Body of pancreas (tissue), 4 donors: ENCODE data around the gene CACNG4. TPM values are rescaled to one million over a fixed set of nuclear protein-coding genes. Genes with fewer than 3 reads are reported as not detected.

Experiments used
- ATAC-seq: fragments of 150-250 bp; one replicate; pipeline ENCODE4 v1.9.1; 2016
- DNase-seq, 4 donors: peaks; one replicate each; pipeline ENCODE4 v3.0.0-alpha.2; 2019
- H3K27ac ChIP-seq, 4 donors: fragments of 200-600 bp; sonication (generic); 1 replicate in 3 of 4; 2 replicates in 1 of 4; pipeline versions ENCODE4 v1.5.1 to v1.6.1; 2016 to 2019; ENCODE audit warnings: mild to moderate bottlenecking in 1 of 4, mixed read lengths in 1 of 4, moderate library complexity in 1 of 4
- H3K27me3 ChIP-seq, 2 donors: fragments of 200-600 bp; sonication (generic); one replicate each; pipeline ENCODE4 v1.6.0; 2016; ENCODE audit warnings: mild to moderate bottlenecking in 1 of 2
- H3K36me3 ChIP-seq, 2 donors: fragments of 200-600 bp; sonication (generic); replicated peaks in 1 of 2; 2 replicates each; pipeline ENCODE4 v1.5.1; 2016; ENCODE audit warnings: low read depth in 2 of 2; ENCODE audit not compliant: insufficient read depth in 1 of 2
- H3K4me1 ChIP-seq: fragments of 200-600 bp; sonication (generic); one replicate; pipeline ENCODE4 v1.6.0; 2016
- H3K4me3 ChIP-seq, 2 donors: fragments of 200-600 bp; sonication (generic); 1 replicate in 1 of 2; 2 replicates in 1 of 2; pipeline ENCODE4 v1.5.1; 2016 to 2019
- H3K9me3 ChIP-seq, 3 donors: fragments of 200-600 bp; sonication (generic); 1 replicate in 2 of 3; 2 replicates in 1 of 3; pipeline ENCODE4 v1.5.1; 2016
- POLR2A ChIP-seq, 3 donors: fragments of 450-650 bp; IDR thresholded peaks; one replicate each; pipeline ENCODE4 v1.6.1; 2016; ENCODE audit warnings: antibody characterized with exemption in 3 of 3, mild to moderate bottlenecking in 2 of 3
- WGBS, 2 donors: methylation state at CpG; one replicate each; pipeline ENCODE4 v1.1.5; 2017; 5-methylcytosine and 5-hydroxymethylcytosine counted together
- intact Hi-C: fragments of 100-400 bp; cut with DNase I; formaldehyde crosslinking; loops from one replicate; pipeline ENCODE4 v1.15.1; 2023
- total RNA-seq, 2 donors: library from RNA; depleted of rRNA; stranded (reverse); fragments of >200 nt; gene quantifications; one replicate each; pipeline ENCODE4 v1.1.0, GENCODE V29; 2016
- TF ChIP-seq, protein P1 (sequence below), 7 experiments: fragments of 450-650 bp in 4 of 7; fragments of 200-600 bp in 3 of 7; sonication (generic) in 3 of 7; IDR thresholded peaks; one replicate each; pipeline ENCODE4 v1.5.1; 2016 to 2019; ENCODE audit warnings: antibody characterized with exemption in 7 of 7

The CACNG4 gene
- total RNA-seq, 2 donors from 2014 or later = 0.26 TPM; not detected in 1

GRCh38 chr17:66994361-66994760 lies 29.9 kb downstream of the CACNG4 start:
- Histone ChIP-seq H3K27me3 (no peaks in the 10 kb centered on the region), H3K36me3 (no peaks in the 10 kb centered on the region), H3K4me3 (no peak overlapping the region), H3K4me1 (no peaks in the 10 kb centered on the region), H3K9me3 (no peaks in the 10 kb centered on the region), H3K27ac (no peak overlapping the region)
- ATAC-seq (no peak), DNase-seq (peak in 1 of 4 donors; percentile 13)
- TF ChIP-seq, protein P1, sequence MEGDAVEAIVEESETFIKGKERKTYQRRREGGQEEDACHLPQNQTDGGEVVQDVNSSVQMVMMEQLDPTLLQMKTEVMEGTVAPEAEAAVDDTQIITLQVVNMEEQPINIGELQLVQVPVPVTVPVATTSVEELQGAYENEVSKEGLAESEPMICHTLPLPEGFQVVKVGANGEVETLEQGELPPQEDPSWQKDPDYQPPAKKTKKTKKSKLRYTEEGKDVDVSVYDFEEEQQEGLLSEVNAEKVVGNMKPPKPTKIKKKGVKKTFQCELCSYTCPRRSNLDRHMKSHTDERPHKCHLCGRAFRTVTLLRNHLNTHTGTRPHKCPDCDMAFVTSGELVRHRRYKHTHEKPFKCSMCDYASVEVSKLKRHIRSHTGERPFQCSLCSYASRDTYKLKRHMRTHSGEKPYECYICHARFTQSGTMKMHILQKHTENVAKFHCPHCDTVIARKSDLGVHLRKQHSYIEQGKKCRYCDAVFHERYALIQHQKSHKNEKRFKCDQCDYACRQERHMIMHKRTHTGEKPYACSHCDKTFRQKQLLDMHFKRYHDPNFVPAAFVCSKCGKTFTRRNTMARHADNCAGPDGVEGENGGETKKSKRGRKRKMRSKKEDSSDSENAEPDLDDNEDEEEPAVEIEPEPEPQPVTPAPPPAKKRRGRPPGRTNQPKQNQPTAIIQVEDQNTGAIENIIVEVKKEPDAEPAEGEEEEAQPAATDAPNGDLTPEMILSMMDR (IDR thresholded peaks at IDR 0.05) = no peak
- TF ChIP-seq POLR2A (IDR thresholded peaks at IDR 0.05) = no peak
- 84 to 91% methylated on average over 6 to 8 of the region's 8 CpGs for WGBS, 2 donors
- intact Hi-C loops = no loop called here

- Histone ChIP-seq H3K9me3 (no peaks in the 10 kb centered on the region), H3K36me3 (no peaks in the 10 kb centered on the region), H3K4me3 (no peak overlapping the region), H3K27me3 (no peaks in the 10 kb centered on the region), H3K27ac (no peak overlapping the region), H3K4me1 (no peaks in the 10 kb centered on the region)
- 70 to 76% methylated on average over 12 of the region's 12 CpGs for WGBS, 2 donors
- TF ChIP-seq, protein P1 (IDR thresholded peaks at IDR 0.05) = no peak
- intact Hi-C loops = no loop called here
- no peak for DNase-seq
- ATAC-seq = no peak
These were observed 30.5 kb downstream of the CACNG4 start for GRCh38 chr17:66994930-66995535.

DNA sequence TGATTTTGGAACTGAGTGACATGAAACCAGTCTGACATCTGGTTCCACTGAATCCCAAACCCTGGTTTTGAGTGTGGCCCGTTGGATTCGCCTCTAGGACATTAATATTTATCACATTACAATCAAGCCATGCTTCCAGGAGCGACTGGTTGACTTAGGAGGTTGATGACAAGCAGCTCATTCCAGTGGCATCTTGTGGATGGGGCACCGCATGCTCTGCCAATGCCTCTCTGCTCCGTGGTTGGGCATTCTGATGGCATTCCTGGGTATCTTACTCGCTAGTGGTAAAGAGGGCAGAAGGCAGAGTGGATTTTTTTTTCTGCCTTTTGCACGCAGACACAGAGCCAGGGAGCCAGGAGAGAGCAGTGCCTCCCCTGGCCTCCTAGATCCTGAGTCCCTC lies 31.4 kb downstream of the CACNG4 start:
- DNase-seq (no peak), ATAC-seq (no peak)
- no peak for TF ChIP-seq POLR2A (IDR thresholded peaks at IDR 0.05)
- TF ChIP-seq, protein P1 (IDR thresholded peaks at IDR 0.05) = no peak
- Histone ChIP-seq H3K9me3 (no peaks in the 10 kb centered on the region), H3K27me3 (no peaks in the 10 kb centered on the region), H3K27ac (no peak overlapping the region), H3K4me3 (no peak overlapping the region), H3K4me1 (no peaks in the 10 kb centered on the region), H3K36me3 (no peaks in the 10 kb centered on the region)
- 84 to 89% methylated on average over 7 of the region's 7 CpGs for WGBS, 2 donors
- intact Hi-C loops = no loop called here

DNA sequence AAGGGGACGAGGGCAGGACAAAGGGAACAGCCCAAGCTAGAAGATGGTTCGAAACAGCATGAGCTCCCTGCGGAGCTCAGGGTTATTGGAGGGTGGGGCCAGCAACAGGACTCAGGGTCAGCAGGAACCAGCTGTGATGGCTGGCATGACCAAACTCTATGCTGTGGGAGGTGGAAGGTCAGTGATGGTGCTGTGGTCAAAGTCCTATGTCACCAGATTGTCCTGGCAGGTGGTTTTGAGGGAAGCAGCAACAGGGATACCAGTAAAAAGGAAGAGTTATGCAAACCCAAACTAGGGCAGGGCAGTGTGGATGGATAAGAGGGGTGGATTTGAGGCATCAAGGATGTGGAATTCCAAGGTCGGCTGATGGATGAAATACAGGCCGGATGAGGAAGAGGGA lies 32.4 kb downstream of the CACNG4 start:
- DNase-seq (no peak), ATAC-seq (no peak)
- H3K4me1 ChIP-seq = no peaks in the 10 kb centered on the region
- H3K27ac ChIP-seq = no peak overlapping the region
- no peaks in the 10 kb centered on the region for H3K9me3 ChIP-seq
- WGBS, 2 donors = 84 to 86% methylated on average over 5 of the region's 5 CpGs
- no peaks in the 10 kb centered on the region for H3K27me3 ChIP-seq
- TF ChIP-seq POLR2A (IDR thresholded peaks at IDR 0.05) = no peak
- TF ChIP-seq, protein P1 (IDR thresholded peaks at IDR 0.05) = no peak
- no peaks in the 10 kb centered on the region for H3K36me3 ChIP-seq
- H3K4me3 ChIP-seq = no peak overlapping the region
- intact Hi-C loops = no loop called here

DNA sequence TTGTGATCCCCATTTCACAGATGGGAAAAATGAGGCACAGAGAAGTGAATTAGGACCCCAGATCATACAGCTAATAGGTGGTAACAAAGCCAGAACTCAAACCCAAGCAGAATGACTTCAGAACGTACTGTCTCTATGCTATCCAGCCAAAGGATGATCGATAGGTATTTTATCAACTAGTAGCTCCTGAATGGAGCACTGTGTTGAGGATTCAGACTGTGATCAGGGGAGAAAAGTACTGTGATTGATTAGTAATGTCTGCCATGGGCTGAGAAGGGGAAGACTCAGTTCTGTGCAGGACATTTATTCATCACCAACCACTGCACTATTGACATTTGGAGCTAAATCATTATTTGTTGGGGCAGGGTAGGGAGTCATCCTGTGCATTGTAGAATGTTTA lies 38.7 kb downstream of the CACNG4 start:
- no peak for DNase-seq

More for the DNA sequence above, 38.7 kb downstream of the CACNG4 start:
- no peaks in the 10 kb centered on the region for H3K4me1 ChIP-seq
- H3K27ac ChIP-seq = no peak overlapping the region
- H3K9me3 ChIP-seq = no peaks in the 10 kb centered on the region
- TF ChIP-seq, protein P1 (IDR thresholded peaks at IDR 0.05) = no peak
- no peak for TF ChIP-seq POLR2A (IDR thresholded peaks at IDR 0.05)
- 83 to 93% methylated on average over 2 of the region's 2 CpGs for WGBS, 2 donors
- intact Hi-C loops = no loop called here
- no peak overlapping the region for H3K4me3 ChIP-seq
- H3K36me3 ChIP-seq = no peaks in the 10 kb centered on the region
- no peak for ATAC-seq
- no peaks in the 10 kb centered on the region for H3K27me3 ChIP-seq
